ENCODE results near the gene CROCC.

DNA sequence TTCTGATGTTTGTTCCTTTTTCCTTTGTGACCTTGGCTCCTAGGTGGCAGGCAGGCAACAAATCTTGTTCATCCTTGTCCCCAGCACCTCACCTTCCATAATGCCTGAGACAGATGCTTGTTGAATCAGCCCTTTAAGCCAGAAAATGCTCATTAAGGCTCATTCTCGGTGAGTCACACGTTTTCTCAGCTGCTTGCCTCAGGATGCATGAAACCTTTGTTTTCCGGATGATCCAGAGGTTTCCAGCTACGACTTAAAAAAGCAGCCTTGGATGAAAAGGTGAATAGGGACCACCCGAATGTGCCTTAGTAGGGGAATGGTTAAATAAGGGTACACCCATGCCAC is 94.6 kb downstream of the CROCC start:
- TF ChIP-seq, protein P1, sequence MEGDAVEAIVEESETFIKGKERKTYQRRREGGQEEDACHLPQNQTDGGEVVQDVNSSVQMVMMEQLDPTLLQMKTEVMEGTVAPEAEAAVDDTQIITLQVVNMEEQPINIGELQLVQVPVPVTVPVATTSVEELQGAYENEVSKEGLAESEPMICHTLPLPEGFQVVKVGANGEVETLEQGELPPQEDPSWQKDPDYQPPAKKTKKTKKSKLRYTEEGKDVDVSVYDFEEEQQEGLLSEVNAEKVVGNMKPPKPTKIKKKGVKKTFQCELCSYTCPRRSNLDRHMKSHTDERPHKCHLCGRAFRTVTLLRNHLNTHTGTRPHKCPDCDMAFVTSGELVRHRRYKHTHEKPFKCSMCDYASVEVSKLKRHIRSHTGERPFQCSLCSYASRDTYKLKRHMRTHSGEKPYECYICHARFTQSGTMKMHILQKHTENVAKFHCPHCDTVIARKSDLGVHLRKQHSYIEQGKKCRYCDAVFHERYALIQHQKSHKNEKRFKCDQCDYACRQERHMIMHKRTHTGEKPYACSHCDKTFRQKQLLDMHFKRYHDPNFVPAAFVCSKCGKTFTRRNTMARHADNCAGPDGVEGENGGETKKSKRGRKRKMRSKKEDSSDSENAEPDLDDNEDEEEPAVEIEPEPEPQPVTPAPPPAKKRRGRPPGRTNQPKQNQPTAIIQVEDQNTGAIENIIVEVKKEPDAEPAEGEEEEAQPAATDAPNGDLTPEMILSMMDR (IDR thresholded peaks at IDR 0.05), result no peak
- TF ChIP-seq TCF12 (IDR thresholded peaks at IDR 0.05) (peak; percentile 25; the same call in 1 of the 2 replicates), TAF1 (IDR thresholded peaks at IDR 0.05; ENCODE audit: borderline replicate concordance, low read depth, low read length) (no peak), SMC3 (IDR thresholded peaks at IDR 0.05; ENCODE audit: low read depth, low read length) (no peak), SIN3A (IDR thresholded peaks at IDR 0.05; ENCODE audit: borderline replicate concordance, low read depth, low read length) (no peak)
- TF ChIP-seq, protein P2, sequence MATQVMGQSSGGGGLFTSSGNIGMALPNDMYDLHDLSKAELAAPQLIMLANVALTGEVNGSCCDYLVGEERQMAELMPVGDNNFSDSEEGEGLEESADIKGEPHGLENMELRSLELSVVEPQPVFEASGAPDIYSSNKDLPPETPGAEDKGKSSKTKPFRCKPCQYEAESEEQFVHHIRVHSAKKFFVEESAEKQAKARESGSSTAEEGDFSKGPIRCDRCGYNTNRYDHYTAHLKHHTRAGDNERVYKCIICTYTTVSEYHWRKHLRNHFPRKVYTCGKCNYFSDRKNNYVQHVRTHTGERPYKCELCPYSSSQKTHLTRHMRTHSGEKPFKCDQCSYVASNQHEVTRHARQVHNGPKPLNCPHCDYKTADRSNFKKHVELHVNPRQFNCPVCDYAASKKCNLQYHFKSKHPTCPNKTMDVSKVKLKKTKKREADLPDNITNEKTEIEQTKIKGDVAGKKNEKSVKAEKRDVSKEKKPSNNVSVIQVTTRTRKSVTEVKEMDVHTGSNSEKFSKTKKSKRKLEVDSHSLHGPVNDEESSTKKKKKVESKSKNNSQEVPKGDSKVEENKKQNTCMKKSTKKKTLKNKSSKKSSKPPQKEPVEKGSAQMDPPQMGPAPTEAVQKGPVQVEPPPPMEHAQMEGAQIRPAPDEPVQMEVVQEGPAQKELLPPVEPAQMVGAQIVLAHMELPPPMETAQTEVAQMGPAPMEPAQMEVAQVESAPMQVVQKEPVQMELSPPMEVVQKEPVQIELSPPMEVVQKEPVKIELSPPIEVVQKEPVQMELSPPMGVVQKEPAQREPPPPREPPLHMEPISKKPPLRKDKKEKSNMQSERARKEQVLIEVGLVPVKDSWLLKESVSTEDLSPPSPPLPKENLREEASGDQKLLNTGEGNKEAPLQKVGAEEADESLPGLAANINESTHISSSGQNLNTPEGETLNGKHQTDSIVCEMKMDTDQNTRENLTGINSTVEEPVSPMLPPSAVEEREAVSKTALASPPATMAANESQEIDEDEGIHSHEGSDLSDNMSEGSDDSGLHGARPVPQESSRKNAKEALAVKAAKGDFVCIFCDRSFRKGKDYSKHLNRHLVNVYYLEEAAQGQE (IDR thresholded peaks at IDR 0.05; ENCODE audit: low read depth, low read length), result no peak
